Ishikawa (cell line): Measurements from ENCODE around the gene CCDC126.

Source experiments
- CEBPB ChIP-seq: IDR thresholded peaks from 2 replicates; pipeline ENCODE4 v1.6.1; 2012
- CREB1 ChIP-seq: IDR thresholded peaks from 2 replicates; pipeline ENCODE4 v1.6.1; 2012; ENCODE audit warnings: low read depth
- EGR1 ChIP-seq: IDR thresholded peaks from 2 replicates; pipeline ENCODE4 v1.6.1; 2012
- EP300 ChIP-seq: IDR thresholded peaks from 2 replicates; pipeline ENCODE4 v1.6.1; 2012; ENCODE audit warnings: borderline replicate concordance
- FOXM1 ChIP-seq: IDR thresholded peaks from 2 replicates; pipeline ENCODE4 v1.6.1; 2012; ENCODE audit warnings: low read depth, borderline replicate concordance
- NFIC ChIP-seq: IDR thresholded peaks from 2 replicates; pipeline ENCODE4 v1.6.1; 2012
- RAD21 ChIP-seq: IDR thresholded peaks from 2 replicates; pipeline ENCODE4 v1.6.1; 2012; ENCODE audit warnings: low read depth
- TAF1 ChIP-seq: IDR thresholded peaks from 2 replicates; pipeline ENCODE4 v1.6.1; 2012; ENCODE audit warnings: low read depth, mild to moderate bottlenecking
- TCF12 ChIP-seq: IDR thresholded peaks from 2 replicates; pipeline ENCODE4 v1.6.1; 2012; ENCODE audit warnings: low read depth
- TEAD4 ChIP-seq: IDR thresholded peaks from 2 replicates; pipeline ENCODE4 v1.6.1; 2012
- YY1 ChIP-seq: IDR thresholded peaks from 2 replicates; pipeline ENCODE4 v1.6.1; 2012; ENCODE audit warnings: low read depth
- ZBTB7A ChIP-seq: IDR thresholded peaks from 2 replicates; pipeline ENCODE4 v1.6.1; 2012; ENCODE audit warnings: low read depth
- TF ChIP-seq, protein P1 (sequence below): IDR thresholded peaks from 2 replicates; pipeline ENCODE4 v1.6.1; 2012
- TF ChIP-seq, protein P2 (sequence below): IDR thresholded peaks from 2 replicates; pipeline ENCODE4 v1.6.1; 2012; ENCODE audit warnings: low read depth, mild to moderate bottlenecking
- TF ChIP-seq, protein P3 (sequence below): IDR thresholded peaks from 2 replicates; pipeline ENCODE4 v1.6.1; 2012

Gene CCDC126

DNA sequence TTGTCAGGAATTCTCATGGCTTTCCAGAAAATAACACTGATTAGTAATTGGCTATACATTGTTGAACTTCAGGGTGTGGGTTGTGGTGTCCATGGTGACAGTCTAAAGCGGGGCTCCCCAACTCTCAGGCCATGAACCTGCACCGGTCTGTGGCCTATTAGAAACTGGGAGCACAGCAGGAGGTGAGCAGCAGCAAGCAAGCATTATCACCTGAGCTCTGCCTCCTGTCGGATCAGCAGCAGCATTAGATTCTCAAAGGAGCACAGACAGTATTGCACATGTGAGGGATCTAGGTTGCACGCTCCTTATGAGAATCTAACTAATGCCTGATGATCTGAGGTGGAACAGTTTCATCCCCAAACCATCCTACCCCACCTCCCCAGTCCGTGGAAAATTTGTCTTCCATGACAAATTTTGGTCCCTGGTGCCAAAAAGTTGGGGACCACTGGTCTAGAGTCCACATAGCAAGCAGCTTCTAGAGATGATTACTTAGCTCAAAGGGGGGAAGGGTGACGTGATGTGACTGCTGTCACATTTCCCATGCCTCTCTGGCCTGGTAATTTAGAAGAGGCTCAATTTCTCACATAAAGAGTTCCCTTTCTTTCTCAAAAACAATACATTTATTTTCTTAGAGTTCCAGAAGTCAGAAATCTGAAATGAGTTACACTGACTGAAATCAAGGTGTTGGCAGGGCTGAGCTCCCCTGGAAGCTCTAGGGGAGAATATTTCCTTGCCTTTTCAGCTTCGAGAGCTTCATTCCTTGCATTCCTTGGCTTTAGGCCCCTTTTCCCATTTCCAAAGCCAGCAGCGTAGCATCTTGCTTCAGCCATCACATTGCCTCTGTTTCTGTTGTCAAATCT lies 65.2 kb downstream of the CCDC126 start:
- TF ChIP-seq RAD21 (no peak), YY1 (no peak), NFIC (peak; percentile 51), CEBPB (no peak), EP300 (peak; percentile 29; the same call in 1 of the 2 replicates), EGR1 (no peak), TEAD4 (peak; percentile 90)
- TF ChIP-seq, protein P1, sequence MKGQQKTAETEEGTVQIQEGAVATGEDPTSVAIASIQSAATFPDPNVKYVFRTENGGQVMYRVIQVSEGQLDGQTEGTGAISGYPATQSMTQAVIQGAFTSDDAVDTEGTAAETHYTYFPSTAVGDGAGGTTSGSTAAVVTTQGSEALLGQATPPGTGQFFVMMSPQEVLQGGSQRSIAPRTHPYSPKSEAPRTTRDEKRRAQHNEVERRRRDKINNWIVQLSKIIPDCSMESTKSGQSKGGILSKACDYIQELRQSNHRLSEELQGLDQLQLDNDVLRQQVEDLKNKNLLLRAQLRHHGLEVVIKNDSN, result no peak
- TF ChIP-seq, protein P2, sequence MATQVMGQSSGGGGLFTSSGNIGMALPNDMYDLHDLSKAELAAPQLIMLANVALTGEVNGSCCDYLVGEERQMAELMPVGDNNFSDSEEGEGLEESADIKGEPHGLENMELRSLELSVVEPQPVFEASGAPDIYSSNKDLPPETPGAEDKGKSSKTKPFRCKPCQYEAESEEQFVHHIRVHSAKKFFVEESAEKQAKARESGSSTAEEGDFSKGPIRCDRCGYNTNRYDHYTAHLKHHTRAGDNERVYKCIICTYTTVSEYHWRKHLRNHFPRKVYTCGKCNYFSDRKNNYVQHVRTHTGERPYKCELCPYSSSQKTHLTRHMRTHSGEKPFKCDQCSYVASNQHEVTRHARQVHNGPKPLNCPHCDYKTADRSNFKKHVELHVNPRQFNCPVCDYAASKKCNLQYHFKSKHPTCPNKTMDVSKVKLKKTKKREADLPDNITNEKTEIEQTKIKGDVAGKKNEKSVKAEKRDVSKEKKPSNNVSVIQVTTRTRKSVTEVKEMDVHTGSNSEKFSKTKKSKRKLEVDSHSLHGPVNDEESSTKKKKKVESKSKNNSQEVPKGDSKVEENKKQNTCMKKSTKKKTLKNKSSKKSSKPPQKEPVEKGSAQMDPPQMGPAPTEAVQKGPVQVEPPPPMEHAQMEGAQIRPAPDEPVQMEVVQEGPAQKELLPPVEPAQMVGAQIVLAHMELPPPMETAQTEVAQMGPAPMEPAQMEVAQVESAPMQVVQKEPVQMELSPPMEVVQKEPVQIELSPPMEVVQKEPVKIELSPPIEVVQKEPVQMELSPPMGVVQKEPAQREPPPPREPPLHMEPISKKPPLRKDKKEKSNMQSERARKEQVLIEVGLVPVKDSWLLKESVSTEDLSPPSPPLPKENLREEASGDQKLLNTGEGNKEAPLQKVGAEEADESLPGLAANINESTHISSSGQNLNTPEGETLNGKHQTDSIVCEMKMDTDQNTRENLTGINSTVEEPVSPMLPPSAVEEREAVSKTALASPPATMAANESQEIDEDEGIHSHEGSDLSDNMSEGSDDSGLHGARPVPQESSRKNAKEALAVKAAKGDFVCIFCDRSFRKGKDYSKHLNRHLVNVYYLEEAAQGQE, result no peak
- TF ChIP-seq, protein P3, sequence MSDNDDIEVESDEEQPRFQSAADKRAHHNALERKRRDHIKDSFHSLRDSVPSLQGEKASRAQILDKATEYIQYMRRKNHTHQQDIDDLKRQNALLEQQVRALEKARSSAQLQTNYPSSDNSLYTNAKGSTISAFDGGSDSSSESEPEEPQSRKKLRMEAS, result no peak

DNA sequence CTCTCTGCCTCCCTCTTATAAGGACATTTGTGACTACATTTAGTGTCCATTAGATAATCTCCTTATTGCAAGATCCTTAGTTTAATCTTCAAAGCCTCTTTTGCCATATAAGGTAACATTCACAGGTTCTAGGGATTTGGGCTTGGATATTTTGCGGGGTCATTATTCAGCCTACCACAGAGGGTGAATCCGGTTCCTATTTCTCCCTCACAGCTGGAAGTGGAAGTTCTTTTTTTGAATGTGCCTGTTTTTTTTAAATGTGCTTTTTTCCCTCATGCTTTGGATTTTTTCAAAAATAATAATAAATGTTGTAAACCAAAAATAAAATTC lies 65.8 kb downstream of the CCDC126 start:
- TF ChIP-seq CREB1 (no peak), EP300 (peak; percentile 15; the same call in 1 of the 2 replicates)

DNA sequence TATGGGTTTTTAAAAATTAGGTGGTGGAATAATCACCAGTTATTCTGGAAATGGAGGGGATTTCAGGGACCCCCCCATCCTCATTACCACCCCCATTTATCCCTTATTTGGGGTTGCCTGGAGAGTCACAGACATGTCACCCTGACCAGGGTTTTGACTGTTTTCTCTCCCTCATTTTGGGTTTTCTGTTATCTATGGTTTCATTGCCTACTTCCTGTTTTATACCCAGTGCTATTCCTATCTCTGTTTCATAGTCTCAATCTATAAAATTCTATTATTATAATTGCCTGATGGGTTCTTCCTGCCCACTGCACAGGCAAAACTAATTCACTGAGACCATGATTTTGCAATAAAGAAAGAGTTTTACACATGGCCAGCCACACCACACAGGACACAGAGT lies 66.9 kb downstream of the CCDC126 start:
- TF ChIP-seq CREB1 (no peak), EP300 (no peak), CEBPB (no peak), ZBTB7A (no peak), FOXM1 (no peak), TEAD4 (no peak), EGR1 (no peak), TCF12 (no peak)
- TF ChIP-seq, protein P2, result no peak
- TF ChIP-seq, protein P3, result no peak
- TF ChIP-seq, protein P1, result no peak

DNA sequence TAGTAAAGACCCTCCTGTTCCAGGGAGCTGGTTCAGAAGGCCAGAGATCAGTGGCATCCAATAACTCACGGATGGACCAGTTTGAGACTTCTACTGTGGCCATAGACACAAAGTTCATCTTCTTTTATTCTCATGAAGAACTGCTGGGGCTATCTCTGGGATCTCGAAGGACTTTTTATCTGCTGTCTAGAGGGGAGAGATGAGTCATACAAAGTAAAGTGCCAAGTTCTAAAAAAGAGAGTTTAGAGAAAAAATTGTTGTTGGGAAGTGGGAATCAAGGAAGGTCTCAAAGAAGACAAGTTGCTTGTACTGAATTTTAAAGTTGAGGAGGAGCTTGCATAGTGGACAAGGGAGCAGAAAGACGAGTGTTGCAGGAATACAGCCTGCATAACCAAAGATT lies 74.9 kb downstream of the CCDC126 start:
- TF ChIP-seq ZBTB7A (no peak), RAD21 (no peak), NFIC (no peak), YY1 (no peak), TAF1 (no peak), CREB1 (no peak), EP300 (no peak), TCF12 (no peak), CEBPB (no peak), EGR1 (no peak), TEAD4 (no peak), FOXM1 (no peak)
- TF ChIP-seq, protein P2, result no peak
- TF ChIP-seq, protein P3, result no peak
- TF ChIP-seq, protein P1, result no peak
